Raji (cell line): ENCODE data around the gene SLC46A1.

ENCODE experiments used
- POLR2A ChIP-seq: IDR thresholded peaks from 2 replicates; pipeline ENCODE4 v1.6.1; 2011; ENCODE audit warnings: low read depth, low read length, control low read depth; ENCODE audit not compliant: insufficient read depth

Gene SLC46A1

GRCh38 chr17:28370744-28371103 lies 35.3 kb downstream of the SLC46A1 start:
- TF ChIP-seq POLR2A, result no peak

- TF ChIP-seq POLR2A, result no peak
Observed at GRCh38 chr17:28370035-28370743, 35.8 kb downstream of the SLC46A1 start, which contains the start of gene VTN. VTN (minus strand) TSS chr17:28370307; CDS start chr17:28370203, 104 bp downstream.

DNA sequence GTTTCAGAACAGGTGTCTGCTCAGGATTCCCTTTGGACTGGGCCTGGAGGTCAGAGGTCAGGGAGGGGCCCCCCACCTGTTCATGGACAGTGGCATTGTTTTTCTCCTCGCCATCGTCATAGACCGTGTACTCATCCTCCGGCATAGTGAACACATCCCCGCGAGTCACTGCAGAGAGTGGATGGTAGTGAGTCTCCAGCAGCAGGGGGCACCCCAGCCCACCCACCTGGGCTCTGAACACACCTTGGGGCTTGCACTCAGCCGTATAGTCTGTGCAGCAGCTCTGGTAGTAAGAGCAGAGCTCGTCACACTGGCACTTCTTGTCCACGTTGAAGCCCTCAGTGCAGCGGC lies 36.4 kb downstream of the SLC46A1 start:
- no peak for TF ChIP-seq POLR2A

- no peak for TF ChIP-seq POLR2A
Observed at GRCh38 chr17:28368915-28369683, 36.9 kb downstream of the SLC46A1 start.

GRCh38 chr17:28368306-28368831 lies 37.6 kb downstream of the SLC46A1 start:
- TF ChIP-seq POLR2A, result no peak

DNA sequence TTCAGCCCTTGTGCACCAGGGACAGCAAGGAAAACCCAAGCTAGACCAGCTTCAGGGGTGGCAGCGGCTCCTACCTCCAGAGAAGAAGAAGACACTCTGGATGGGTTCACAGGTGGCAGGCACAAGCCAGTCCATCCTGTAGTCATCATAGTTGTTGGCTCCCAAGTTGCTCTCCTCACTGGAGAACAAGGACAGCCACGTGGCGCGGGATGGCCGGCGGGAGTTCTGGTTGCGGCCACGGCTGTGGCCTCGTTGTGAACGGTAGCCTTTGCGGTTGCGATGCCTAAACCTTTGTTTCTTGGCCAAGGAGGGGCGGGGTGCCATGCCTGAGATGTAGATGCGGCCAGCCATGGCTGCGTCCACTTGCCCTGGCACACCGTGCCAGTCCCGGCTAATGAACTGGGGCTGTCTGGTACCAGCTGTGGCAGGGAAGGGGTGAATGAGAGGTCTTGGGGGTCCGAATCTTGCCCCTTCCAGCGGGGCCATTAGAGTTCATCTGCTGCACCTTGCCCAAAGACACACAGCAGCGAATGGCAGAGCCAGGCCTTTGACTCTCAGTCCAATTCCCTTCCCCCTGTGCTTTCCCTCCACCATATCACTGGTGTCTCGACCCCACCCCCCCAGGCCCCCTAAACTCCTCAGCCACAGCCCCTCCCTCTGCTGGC lies 38.2 kb downstream of the SLC46A1 start:
- TF ChIP-seq POLR2A, result no peak

- TF ChIP-seq POLR2A, result no peak
Observed at GRCh38 chr17:28366605-28367004, 39.4 kb downstream of the SLC46A1 start.

- no peak for TF ChIP-seq POLR2A
Observed at GRCh38 chr17:28365487-28365886, 40.5 kb downstream of the SLC46A1 start.

DNA sequence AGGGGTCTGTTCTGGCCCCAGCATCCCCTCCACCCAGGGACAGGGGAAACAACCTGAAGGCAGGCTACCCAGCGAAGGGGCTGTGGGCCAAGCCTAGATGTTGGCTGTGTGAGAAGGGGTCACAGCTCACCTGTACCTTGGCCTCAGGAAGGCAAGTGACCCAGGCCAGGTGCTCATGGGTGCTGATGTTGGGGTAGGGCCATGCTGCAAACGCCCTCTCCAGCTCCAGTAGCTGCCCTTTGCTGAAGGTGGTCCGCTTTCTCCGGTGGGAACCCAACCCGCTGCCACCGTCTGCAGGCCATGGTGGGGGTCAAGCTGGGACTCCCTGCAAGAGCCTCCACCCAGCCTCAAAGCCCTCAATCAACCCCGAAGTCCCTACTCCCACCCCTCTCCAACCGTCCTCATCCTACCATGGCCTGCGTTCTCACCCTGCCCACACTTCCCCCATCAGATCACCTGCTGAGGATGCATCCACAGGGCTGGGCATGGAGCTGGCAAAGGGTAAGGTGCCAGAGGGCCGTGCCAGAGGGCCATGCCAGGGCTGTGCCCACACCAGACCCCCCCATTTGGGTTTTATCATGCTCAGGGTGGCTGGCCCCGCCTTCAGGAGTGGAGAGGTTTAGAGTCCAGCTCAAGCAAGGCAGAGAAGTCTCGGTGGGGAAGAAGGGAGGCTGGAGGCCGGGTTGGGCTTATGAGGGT lies 41.2 kb downstream of the SLC46A1 start, which contains the start of gene SEBOX:
SEBOX (minus strand) TSS at position 535 of the 699 bp plus-strand sequence; CDS start at position 487, 48 bp downstream.
- TF ChIP-seq POLR2A, result no peak

DNA sequence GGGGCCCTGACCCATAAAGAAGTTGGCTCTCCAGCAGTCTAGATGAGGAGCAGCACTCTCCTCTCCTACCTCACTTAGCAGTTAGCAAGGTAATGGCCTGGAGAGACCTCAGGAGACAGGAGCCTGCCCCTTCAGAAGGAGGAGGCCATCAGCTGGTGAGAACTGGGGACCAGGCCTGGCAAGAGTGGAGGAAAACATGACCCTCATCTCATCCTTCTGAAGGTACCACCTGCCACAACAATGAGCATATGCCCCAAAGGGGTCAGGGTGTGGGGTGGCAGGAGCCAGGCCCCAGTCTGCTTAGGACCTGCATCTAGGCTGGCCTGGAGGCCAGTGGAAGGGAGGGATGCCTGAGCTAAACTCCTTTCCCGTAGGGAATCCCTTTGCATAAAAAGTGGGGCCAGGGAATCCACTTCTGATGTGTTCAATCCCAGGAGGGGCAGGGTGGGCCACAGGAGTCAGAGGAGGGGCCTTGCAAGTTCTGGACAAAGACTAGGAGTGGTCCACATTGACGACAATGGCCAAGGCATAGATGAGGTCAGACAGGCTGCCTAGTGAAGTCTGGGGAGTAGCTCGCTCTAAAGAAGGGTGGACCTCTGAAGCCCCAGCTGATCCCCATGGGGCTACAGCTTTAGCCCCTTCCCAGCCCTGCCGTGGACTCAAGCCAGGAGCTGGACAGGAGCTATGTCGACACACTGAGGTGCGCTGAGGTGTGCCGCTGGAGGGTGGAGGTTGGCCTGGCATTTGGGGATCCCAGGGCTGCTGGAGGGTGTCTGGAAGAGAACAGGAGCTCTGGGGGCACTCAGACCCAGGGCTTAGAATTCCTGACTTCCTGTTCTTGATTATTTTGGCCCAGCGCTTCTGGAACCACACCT lies 42.0 kb downstream of the SLC46A1 start:
- TF ChIP-seq POLR2A, result no peak

DNA sequence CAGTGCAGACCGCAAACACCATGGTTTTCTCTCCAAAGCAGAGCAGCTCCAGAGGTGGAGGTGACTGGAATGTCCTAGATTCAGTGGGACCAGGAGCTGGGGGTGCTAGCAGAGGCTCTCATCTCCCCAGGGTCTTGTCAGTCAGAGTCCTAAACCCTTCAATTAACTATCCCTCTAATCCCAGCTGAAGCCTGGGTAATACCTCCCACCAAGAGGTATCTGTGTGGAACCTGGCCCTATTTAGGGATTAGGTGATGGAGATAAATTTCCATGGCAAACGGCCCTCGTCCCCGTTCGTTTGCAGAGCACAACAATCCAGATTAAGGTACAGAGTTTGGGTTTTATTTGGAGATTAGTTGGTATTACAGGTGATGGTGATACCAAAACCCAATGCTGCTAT lies 42.8 kb downstream of the SLC46A1 start:
- no peak for TF ChIP-seq POLR2A

DNA sequence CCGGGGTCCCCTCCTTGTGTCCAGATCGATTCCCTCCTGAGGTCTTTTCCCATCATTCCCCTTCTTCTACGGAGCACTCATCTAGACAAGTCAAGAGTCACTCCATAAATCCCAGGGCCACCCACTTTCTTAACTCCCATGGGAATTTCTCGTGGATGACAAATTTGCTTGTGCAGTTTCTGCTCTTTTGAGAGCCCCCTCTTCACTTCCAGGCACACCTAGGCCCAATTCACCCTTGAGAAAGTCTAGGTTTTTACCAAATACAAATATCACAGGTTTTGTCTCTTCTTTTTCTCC lies 48.2 kb downstream of the SLC46A1 start:
- TF ChIP-seq POLR2A, result no peak

- peak; percentile 80 for TF ChIP-seq POLR2A
Observed at GRCh38 chr17:28357061-28357900, 48.7 kb downstream of the SLC46A1 start, which contains the start of gene POLDIP2. POLDIP2 (minus strand) TSS chr17:28357527; CDS start chr17:28357448, 79 bp downstream.

GRCh38 chr17:28350271-28350670 lies 55.7 kb downstream of the SLC46A1 start:
- TF ChIP-seq POLR2A, result no peak

- TF ChIP-seq POLR2A, result no peak
Observed at GRCh38 chr17:28348979-28349378, 57.0 kb downstream of the SLC46A1 start.
